HCT116 (cell line): ENCODE measurements around the gene TSPAN11.

Experiments used
- CTCF ChIP-seq, 3 experiments: fragments of 200-600 bp in 1 of 3; sonication (generic) in 1 of 3; IDR thresholded peaks in 2 of 3; conservative IDR thresholded peaks in 1 of 3; 2 replicates each; pipeline ENCODE4 v1.5.1; 2012 to 2017; ENCODE audit warnings: low read depth in 2 of 3, low read length in 2 of 3, antibody characterized with exemption in 1 of 3, borderline replicate concordance in 1 of 3, control low read depth in 1 of 3, mild to moderate bottlenecking in 1 of 3, mixed read lengths in 1 of 3, mixed run types in 1 of 3, moderate library complexity in 1 of 3; ENCODE audit not compliant: insufficient read depth in 1 of 3
- MAX ChIP-seq: IDR thresholded peaks from 2 replicates; pipeline ENCODE4 v1.6.1; 2012
- POLR2A ChIP-seq: IDR thresholded peaks from 2 replicates; pipeline ENCODE4 v1.7.0; 2011; ENCODE audit warnings: borderline replicate concordance; ENCODE audit not compliant: insufficient read depth, insufficient read length; ENCODE audit errors: extremely low read depth

GRCh38 chr12:30975581-30975980, 49.0 kb downstream of the TSPAN11 start:
- TF ChIP-seq CTCF (IDR thresholded peaks at IDR 0.05 in 2 of 3, conservative IDR thresholded peaks at IDR 0.05 in 1 of 3; ENCODE audit: borderline replicate concordance in 1 of 3, insufficient read depth in 1 of 3, low read depth in 2 of 3, low read length in 2 of 3) = no peak
- TF ChIP-seq POLR2A = no peak
- TF ChIP-seq MAX = no peak
